Measurements from ENCODE around the gene PRLH.
A peak's percentile ranks its signal among the peaks of the same experiment; 100 is the strongest.
"Not testable (repeated sequence)": the region's sequence is repeated elsewhere in the genome, so short reads cannot be mapped to it uniquely, and the experiment has no call there.

The PRLH gene

GRCh38 chr2:237583385-237584295, 17.3 kb downstream of the PRLH start:
- DNase-seq: no peak

GRCh38 chr2:237585590-237586221, 19.3 kb downstream of the PRLH start:
- DNase-seq: no peak

DNA sequence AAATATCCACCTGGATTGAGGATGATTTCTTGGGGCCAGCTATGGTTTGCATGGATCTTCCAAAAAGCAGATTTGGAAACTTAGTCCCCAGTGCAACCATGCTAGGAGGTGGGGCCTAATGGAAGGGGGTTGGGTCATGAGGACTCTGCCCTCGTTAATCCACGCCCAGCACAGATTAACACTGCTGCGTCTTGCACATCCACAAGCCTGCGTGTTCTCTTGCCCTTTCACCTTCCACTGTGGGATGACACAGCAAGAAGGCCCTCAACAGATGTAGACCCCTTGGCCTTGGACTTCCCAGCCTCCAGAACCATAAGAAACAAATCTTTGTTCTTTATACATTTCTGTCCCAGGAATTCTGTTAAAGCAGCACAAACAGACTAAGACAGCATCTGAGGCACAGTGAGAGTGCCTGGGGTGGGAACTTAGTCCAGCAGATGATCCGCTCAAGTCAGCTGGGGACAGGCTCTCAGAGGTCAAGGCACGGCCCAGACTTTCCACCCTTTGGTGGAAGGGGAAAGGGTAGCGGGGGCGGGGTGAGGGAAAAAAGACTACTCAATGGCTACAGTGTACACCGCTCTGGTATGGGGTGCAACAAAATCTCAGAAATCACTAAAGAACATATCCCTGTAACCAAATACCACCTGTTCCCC, 21.8 kb downstream of the PRLH start:
- DNase-seq: no peak

GRCh38 chr2:237590272-237591140, 24.1 kb downstream of the PRLH start, which contains the start of gene RAB17:
Gene RAB17, minus strand, starts transcription at chr2:237590734. Its CDS starts 4,580 bp downstream, at chr2:237586154.
- no peak for DNase-seq

DNA sequence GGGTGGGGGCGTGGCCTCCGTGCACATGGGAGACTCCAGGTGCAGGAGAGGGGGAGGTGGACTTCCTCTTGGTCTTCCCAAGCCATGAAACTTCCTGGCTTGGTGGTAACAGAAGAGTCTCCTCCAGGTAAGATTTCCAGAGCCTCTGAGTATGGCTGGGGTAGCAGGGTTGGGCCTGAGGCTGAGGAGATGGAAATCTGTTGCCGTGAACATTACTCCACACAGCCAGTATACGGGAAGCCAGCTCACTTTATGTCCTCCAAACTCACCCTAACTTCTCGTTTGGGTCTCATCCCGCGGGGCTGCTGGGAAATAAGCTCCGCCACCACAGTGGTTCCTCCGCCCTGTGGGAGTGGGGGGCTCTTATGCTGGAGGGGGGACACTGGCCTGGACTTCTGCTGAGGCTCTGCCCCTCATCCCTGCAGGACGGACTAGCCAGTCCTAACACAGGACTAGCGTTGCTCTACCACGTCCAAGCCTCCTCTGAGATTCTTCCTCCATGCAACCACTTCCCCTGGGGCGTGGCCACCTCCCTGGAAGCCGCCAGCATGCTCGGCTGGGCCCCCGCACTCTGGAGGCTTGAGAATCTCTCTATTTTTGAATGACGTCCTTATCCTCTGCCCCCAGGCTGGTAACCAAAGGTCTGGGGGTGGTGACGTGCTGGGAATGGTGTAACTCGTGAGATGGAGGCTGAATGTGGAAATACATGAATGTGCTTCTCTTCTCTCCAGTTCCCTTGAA, 24.9 kb downstream of the PRLH start:
- DNase-seq: peak; percentile 53

- DNase-seq: no peak
These were observed 26.1 kb downstream of the PRLH start for GRCh38 chr2:237592425-237592980.

DNA sequence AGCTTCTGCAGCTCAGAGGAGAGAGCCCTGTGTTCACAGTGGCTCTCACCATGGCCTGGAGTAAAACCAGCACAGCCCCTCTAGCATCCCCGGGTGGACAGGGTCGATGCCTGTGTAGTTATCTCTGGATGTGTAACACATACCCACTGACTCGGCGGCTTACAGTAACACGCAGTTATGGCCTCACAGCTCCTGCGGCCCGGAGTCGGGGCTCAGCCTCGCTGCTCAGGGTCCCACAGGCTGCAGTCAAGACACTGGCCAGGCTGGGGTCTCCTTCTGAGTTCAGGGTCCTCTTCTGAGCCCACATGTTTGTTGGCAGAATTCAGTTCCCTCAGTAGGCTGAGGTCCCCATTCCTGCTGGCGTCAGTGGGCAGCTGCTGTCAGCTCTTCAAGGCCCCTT, 26.7 kb downstream of the PRLH start:
- DNase-seq: no peak

GRCh38 chr2:237593596-237594320, 27.4 kb downstream of the PRLH start:
- no peak for DNase-seq

DNA sequence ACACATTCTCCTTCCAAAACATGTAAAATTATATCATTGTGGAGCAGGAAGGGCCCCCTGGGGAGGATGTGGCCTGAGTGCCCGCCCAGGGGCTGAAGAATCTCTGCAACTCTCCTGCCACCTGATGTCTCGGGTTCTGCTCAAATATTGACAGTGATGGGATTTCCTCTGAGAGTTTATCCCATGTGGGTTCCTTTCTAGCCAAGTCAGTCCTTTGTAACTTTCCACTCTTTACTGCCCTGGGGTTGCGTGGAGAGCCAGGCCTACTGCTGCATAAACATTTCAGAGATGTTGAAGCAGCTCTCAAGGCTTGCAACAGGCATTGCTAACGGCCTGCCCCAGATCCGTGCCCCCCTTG, 28.1 kb downstream of the PRLH start:
- no peak for DNase-seq

GRCh38 chr2:237595829-237596519, 29.6 kb downstream of the PRLH start:
- DNase-seq: not testable (repeated sequence)

DNA sequence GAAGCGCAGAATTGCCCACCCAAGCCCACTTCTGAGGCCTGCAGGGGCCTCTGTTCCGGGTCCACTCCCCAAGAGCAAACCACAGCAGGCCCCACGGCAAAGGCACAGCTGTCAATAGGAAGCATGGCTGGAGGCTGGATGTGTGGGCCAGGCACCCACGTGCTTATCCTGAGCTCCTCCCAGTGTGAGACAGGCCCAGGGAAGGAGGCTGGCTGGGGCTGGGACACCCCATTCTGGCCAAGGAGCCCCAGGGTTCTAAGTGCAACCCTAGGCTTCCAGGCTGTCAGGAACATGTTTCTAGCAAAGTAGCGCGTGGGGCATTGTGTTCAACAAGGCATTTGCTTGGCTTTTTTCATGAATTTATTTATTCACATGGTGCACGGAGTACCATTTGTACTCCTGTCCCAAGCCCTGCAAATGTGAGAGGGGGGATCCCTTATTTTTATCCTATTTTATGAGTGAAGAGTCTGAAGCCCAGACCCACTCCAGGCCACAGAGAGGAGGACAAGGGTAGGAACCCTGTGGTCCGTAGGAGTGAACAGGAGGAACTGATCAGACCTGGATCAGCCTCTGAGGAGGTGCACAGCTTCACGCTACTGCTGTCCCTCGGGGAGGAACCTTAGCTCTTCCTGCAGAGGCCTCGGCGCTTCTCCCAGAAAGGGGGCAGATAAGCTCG, 30.3 kb downstream of the PRLH start:
- DNase-seq: no peak

DNA sequence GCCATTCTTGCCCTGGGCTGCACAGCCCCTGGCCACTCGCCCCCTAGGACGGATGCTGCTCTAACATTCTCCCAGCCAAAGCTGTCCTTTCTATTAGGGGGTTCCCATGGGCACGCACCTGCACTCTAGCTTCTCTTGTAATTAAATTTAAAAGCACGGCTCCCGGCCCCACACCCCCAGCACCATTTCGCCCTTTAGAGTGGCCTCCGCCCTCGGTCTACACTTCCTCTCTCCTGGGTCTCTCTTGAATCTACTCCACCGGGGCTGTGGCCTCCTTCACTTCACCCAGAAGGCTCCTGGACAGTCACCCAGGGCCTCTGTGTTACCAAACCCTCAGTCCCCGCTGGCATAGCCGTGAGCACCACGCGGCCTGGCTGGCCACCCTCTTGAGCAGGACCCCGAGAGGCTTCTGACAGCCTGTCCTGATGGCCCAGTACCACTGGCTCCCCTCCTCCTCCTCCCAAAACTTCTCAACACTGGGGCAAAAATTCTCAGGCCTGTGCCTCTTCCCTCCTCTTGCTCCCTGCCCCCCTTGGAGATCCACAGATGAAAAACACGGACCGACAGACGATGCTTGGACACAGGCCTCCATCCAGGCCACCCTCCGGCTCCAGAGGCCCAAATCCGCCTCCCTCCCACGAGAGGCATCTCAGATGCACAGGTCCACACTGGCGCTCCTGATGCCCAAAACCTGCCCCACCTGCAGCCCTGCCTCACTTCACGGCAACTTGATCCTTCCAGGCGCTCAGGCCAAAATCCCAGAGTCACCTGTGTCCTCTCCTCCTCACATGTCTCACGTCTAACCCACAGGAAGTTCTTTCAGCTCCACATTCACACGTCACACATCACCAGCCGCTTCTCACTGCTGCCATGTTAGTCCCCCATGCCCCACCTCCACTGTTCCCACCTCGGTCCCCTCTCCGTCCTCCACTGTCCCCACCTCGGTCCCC, 31.1 kb downstream of the PRLH start:
- DNase-seq: no peak

DNA sequence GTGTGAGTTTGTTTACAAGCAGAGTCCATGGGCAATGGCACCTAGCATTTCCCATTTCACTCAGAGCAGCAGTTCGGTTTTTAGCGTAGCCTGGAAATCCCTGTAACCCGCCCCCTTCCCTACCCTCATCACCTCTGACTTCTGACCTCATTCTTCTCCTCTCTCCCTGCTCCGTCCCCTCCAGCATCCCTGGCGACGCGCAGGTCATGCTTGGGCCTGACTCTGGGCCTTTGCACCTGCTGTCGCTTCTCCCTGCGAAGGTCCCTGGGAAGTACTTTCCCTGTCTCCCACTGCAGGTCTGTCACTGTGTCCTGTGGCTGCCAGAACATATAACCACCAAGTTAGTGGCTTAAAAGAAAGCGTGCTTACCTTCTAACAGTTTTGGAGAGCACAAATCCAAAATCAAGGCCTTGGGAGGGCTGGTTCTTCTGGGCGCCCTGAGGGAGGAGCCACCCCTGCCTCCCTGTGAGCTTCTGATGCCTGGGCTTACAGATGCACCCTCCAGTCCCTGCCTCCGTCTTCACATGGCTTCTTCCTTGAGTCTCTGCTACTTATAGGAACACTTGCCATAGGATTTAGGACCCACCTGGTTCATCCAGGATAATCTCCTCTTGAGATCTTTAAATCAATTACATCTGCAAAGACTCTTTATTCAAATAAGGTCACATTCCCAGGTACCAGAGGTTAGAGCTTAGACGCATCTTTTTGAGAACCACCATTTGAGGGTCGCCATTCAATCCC, 32.3 kb downstream of the PRLH start:
- DNase-seq: no peak

DNA sequence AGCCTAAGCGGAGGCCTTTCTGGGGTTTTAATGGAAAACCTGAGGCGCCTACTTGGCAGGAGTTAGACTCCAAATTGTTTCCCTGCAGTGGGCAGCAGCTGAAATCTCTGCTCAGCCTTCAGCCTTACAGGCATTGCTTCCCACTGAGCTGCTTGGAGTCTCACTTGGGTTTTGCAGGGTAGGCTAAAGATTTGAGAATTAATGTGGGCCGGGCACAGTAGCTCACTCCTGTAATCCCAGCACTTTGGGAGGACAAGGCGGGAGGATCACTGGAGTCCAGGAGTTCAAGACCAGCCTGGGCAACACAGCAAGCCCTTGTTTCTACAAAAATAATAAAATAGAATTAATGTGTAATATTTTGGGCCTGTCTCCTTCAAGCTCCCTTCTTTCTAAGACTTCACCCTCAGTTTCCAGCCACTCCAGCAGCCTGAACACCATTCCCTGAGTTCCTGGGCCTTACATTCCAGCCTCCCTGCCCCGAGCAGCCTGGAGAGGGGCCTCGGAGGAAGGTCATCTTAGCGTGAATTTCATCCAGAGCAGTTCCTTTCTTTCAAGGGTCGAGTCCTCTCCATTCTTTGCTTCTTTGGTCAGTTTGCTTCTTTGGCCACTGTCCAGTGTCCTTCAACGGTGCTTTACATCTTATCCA, 33.2 kb downstream of the PRLH start:
- no peak for DNase-seq

DNA sequence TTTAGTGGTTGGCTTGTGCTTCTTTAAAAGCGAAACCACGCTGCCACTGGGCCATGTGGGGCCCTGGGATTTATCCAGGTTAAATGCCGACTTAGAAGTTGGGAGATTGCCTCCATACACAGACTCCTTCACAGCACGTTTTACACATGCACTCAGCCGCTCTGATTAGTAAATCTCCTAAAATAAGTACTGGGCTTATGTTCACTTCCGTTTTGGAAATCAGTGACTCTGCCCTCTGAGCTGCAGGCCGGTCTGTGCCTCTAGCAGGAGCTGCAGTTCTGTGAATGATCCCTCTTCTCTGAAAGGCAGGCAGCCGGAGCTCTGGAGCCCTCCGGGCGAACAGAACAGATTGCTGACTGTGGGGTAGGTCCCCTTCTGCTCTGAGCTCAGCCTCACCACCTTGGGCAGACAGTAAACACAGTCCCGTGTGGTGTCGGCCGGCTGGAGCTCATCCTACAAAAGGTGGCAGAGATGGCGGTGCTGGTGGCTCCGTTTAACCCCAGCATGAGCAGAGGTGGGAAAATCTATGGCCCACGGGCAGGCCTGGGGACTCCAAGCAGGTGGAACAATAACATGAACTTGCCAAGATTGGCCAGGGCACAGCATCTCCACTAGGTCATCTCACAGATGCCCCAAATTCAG, 34.0 kb downstream of the PRLH start:
- peak; percentile 65 for DNase-seq

- DNase-seq: no peak
These were observed 35.2 kb downstream of the PRLH start for GRCh38 chr2:237601453-237602116.
